Stimulated activated CD4-positive, alpha-beta T cell treated with anti-CD3 and anti-CD28 coated beads, Interleukin-2, amount 100 ng/mL, for 48 hours (primary cell): ENCODE results near the gene CACNA1E.

Experiments
- DNase-seq, 2 donors: peaks; one replicate each; pipeline ENCODE4 v3.0.0-alpha.2; 2020

The CACNA1E gene

DNA sequence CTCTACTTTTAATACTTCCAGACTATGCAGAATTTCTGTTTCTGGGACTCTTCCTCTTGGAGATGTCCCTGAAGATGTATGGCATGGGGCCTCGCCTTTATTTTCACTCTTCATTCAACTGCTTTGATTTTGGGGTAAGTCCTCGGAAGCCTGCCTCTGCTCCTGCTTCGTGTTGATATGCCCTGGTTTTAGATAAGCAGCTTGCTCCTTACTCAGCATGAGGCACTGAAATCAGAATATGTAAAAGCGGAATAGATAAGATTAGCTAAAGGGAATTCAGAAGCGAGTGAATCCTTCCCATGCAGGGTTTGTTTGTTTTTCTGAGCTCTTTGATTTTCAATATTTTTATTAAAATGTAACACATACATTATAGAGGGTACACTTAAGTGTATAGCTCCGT, 234.7 kb downstream of the CACNA1E start:
- DNase-seq, result no peak

DNA sequence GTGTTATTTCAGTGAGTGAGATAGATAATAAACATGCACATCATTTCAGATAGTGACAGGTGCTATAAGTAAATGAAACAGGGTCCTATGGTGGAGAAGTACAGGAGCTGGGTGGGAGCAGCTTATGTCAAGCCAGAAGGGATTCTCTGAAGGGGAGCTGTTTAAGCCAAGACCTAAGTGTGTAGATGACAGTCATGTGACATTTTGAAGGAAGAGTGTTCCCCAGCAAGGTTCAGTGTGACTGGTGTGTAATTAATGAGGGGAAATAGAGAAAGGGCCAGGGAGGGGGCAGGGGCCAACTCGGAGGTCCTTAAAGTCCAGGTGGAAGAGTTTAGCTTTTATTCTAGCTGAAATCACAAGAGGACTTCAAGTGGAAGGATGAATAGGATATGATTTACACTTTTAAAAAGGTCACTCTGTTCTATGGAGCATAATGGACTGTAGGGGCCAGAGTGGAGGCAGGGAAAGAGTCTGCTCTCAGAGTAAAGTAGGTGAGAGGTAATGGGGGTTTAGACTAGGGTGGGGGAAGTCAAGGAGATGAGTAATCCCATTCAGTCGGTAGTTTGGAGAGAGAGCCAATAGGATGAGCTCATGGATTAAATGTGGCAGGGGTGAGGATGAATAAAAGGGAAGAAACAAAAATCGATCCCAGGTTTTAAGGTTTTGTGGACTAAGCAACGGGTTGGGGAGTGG, 243.1 kb downstream of the CACNA1E start:
- no peak for DNase-seq

DNA sequence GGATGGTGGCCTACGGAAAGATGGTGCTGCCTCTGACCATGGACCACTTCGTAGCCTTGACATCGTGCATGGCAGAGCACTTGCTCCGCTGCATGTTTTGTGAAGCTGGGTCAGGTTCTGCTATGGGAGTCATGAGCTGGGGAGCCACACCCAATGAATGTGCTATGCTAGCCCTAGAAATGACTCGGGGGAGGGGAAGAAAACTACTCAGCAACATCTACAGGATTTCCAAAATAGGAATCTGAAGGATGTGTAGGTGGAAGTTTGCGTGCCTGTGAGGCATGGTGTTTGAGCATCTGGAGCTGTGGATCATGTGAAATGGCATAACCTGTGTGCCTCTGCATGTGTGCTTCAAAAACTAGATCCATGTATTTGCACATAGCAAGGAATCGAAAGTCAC, 247.3 kb downstream of the CACNA1E start:
- no peak for DNase-seq

DNA sequence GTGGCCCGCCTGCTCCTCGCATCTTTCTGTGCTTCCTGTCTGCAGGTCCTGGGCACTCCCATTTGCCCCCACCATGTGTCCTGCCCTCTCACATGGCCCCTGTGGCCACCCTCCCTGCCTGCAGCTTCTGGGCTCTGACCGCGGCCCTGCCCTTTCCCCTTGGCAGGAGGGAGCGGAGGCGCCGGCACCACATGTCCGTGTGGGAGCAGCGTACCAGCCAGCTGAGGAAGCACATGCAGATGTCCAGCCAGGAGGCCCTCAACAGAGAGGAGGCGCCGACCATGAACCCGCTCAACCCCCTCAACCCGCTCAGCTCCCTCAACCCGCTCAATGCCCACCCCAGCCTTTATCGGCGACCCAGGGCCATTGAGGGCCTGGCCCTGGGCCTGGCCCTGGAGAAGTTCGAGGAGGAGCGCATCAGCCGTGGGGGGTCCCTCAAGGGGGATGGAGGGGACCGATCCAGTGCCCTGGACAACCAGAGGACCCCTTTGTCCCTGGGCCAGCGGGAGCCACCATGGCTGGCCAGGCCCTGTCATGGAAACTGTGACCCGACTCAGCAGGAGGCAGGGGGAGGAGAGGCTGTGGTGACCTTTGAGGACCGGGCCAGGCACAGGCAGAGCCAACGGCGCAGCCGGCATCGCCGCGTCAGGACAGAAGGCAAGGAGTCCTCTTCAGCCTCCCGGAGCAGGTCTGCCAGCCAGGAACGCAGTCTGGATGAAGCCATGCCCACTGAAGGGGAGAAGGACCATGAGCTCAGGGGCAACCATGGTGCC, 249.1 kb downstream of the CACNA1E start:
- no peak for DNase-seq

DNA sequence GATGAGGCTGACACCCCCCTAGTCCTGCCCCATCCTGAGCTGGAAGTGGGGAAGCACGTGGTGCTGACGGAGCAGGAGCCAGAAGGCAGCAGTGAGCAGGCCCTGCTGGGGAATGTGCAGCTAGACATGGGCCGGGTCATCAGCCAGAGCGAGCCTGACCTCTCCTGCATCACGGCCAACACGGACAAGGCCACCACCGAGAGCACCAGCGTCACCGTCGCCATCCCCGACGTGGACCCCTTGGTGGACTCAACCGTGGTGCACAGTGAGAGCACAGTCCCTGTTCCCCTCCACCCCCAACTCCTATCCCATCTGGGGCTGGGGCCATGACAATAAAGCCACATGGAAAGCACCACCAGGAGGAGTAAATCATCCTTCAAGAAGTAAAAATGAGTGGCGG, 250.2 kb downstream of the CACNA1E start:
- DNase-seq, result no peak

DNA sequence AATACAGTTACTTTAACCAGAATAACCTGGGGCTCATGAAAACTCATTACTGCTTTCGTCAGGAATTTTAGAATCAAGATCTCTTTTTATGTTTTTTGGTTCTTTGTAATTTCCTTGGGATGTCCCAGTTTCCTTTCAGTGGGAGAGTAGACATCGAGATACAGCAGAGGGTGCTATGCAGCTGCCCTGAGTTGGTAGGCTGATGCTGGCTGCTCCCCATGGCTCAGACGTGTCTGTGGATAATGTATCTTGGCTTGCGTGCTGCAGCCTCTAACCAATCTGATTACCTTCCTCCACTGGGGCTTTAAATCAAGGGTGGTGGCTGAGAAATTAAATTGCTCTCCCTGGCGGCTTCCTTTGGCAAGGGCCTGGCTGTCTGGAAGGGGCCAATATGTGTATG, 253.7 kb downstream of the CACNA1E start:
- DNase-seq, result no peak

DNA sequence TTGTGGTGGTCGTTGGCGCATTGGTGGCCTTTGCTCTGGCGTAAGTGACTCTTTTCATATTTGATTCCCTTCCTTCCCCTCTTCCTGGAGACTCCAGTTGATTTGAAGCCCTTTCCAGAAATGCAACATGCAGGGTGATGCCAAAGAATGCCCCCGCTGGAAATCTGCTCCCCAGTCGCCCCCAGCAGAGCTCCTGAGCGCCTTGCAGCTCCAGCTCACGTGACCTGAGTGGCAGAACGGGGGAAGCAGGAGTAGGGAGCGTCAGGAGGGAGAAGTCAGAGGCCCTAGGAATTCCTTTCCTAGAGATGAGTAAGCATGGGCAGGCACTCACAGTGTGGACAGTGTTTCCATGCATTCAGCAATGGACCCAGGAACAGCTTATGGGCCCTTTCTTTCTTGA, 255.9 kb downstream of the CACNA1E start:
- DNase-seq, result no peak

DNA sequence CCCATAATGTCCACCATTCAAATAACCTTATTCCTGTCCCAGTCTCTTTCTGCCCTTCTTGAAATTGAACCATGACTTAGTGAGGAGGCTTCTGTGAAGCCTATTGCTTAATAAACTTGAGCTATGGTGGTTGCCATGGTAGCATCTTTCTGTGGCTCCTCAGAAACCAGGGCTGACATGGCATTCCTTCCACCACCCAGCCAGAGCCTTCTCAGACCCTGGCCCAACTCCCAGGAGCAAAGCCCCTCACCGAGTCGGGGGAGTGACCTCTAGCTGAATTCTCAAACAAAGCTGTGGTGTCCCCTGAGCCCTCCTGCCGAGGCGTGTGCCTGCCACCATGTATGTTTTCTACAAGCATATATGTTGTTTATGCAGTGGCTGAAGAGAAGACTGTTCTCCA, 259.1 kb downstream of the CACNA1E start:
- no peak for DNase-seq

DNA sequence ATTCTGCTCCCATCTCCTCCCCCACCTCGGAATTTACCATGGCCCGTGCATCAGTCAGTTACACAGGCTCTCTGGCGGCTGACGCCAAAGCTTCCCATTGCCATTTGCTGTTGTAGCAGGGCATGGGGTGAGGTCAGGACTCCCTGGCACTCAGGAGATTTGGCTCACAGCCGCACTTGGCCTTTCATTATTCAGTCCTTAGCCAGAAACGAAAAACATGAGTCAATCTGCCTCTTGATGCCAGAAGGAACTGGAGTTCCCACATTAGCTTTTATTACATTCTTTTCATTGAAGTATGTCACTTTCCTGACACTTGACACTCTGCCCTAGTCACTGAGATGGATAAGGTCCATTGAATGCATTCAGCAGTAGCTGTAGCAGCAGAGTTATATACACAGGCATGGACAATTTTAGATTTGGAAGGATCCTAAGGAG, 260.6 kb downstream of the CACNA1E start:
- DNase-seq, result no peak

DNA sequence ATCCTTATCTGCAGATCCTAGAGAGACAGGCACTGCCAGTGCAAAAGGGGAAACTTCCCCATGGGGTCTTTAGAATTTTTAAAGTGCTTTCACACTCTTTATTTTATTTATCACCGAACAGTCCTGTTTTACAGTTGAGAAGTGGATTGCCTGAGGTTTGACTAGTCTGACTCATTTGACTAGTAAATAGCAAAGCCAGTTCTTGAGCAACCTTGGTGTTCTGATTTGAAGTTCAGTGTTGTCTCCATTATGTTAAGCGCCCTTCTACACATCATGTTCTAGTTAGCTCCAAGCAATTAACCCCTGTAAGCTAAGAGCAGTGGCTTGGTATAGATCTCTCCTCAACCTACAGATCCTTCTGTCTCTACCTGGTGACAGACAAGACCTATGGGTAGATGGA, 262.9 kb downstream of the CACNA1E start:
- DNase-seq, result no peak

DNA sequence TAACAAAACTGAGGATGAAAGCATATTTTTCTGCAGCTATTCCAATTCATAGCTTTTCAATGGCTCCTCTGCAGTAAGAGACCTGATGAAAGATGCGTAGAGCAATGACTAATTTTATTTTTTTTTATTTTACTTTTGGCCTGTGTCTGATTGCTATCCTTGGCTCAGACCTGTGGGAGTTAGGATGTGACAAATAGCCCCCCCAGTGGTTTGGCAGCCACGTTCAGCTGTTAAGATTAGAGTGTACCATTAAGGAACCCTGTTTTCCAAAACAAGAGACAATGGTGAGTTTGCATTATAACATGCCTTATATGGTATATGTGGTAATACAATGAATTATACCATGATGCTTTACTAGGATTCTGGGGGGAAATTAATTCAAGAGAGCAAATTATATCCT, 264.7 kb downstream of the CACNA1E start:
- DNase-seq, result no peak

DNA sequence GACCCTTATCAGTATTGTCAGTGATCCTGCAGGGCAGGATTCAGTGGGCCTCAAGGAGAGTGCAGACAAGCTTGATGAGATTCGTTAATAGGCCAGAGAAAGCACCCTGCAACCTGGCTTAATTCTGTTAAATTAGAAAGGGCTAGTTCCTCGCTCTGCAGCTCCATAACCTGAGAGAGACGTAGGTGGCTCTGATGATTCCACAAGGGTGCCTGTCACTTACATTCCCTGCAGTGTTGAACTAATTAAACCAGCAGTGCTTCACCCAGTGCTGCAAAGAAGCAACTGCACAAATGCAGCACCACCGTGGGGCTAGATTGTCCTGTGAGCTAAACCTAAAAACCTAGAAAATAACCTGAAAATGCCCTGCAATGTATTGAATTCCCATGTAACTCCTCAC, 270.8 kb downstream of the CACNA1E start:
- no peak for DNase-seq

DNA sequence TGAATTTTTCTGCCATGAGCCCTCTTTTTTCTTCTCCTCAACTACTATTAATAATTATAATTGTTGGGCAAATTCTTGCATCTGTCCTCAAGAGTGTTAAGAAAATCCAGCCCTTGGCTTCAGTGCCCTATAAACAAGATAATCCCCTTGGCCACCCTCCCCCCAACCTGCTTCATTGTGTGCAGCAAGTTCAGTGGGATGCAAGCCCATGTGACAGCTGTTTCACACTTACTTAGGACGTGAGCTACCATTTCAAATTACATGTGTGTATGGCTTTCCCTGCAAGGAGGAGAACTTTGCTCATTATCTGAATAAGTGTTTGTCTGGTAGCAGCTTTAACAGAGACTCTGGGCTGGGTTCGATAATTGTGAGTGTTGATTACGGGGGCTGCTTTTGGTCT, 276.2 kb downstream of the CACNA1E start:
- no peak for DNase-seq

DNA sequence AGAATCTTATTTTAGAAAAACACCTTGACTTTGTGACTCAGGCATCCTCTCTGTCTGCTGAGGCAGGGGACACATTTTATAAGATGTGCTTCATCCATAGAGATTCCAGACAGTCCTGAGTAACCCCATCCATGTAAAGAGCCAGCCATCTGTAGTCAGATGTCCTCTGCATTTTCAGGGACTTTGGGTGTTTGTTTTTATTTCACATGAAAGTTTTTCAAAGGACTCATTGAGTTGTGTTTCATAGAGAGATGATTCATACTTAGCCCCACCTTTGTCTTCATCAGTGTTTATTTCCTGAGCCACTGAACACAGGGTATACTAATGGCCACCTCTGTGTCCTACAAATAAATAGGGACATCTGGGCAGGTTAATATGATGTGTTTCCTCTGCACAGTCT, 280.4 kb downstream of the CACNA1E start:
- no peak for DNase-seq

DNA sequence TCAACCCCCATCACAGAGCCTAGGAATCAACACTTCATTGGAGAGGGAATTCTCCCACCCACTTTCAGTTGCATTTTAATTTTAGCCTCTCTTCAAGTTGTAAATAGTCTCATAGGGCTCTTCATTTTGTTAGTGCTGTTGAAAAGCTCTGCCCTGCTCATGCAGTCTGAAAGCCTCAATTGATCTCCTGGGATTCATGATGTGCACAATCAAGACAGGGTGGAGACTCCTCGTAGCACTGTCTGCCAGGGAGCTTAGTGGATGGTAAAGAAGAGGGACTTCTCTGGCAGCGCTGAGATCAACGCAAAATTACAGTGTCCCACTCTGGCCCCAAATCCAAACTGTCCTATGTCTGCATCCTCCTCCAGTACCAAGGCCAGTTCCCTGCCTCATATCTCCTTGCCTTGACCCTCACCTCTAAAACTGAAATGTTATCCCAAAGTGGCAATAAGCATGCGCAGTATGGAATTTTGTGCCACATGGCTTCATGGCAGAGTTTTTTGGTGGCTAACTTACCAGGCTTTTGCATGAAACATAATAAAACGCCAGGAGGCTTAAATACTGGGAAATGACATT, 282.2 kb downstream of the CACNA1E start:
- DNase-seq, result no peak

DNA sequence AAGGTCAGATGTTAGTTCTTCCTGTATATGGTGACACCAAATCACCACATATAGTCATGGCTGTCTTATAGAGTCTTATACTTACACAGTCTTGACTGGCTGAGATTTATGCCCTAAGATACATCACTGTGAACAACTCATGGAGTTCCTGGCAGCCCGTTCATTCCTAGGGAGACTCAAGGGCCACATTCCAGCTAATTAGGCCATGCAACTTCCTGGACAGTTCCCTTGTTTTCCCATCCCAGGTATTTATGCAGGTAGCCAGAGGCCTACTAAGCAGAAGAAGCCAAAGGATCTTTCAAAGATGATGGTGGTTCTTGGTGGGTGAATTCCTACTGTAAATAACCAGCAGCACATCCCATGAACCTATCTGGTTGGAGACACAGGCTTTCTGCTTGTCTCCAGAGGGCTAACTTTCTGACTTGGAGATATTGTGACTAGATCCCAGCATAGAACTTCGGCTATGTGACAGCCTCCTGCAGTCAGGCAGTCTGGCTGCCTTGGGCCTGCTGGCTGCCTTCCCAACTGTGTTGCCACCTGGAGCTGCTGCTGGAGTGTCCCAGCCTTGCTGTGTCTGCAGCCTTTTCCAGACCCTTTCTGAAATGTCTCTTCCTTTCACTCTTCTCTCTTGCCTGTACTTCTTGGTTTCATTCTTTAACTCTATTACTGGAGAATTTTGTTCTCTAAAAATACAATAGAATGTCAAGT, 283.8 kb downstream of the CACNA1E start:
- DNase-seq, result no peak

DNA sequence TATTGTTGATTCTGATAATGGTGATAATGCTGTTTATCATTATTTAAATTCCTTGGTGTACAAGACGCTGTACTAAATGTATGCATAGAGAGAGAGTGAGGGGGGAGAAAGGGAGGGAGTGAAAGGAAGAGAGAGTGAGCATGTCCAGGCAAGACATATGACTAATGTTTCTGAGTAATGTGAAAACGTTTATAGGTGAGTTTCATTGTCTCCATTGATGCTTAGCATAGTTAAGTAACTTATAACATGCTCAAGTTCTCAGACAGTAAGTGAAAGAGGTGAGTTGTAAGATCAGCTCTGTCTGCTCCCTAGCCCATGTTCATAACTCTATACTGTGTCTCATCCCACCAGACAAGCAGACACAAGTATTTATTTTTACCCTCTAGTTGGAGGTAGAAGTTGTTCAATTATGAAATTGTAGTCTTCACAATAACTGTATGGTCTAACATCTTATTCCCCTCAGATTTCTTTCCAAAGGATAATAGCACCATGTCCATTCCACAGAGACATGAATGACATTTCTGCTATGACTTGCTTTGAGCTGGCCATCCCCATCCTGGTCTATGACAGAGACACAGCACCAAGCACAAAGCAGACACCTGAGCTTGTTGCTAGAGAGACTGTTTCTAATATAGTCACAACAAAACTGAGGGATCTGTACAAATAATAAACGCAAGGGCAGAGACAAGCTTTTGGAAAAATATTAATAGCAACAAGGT, 285.1 kb downstream of the CACNA1E start:
- no peak for DNase-seq

DNA sequence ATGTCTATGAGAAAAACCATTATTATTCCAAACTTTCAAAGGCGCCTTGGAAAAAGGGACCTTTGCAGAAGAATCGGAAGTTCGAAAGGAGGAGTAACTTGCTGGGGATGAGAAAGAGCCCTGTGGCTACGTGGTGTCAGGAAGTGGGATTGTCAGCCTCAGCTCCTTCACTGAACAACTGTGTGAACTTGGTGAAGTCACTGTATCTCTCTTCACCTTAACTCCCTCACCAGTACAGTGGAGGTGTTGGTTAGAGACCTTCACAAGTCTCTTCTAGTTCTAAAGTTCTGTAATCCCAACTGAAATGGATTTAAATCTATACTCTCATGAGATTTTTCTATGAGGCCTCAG, 285.6 kb downstream of the CACNA1E start:
- no peak for DNase-seq

DNA sequence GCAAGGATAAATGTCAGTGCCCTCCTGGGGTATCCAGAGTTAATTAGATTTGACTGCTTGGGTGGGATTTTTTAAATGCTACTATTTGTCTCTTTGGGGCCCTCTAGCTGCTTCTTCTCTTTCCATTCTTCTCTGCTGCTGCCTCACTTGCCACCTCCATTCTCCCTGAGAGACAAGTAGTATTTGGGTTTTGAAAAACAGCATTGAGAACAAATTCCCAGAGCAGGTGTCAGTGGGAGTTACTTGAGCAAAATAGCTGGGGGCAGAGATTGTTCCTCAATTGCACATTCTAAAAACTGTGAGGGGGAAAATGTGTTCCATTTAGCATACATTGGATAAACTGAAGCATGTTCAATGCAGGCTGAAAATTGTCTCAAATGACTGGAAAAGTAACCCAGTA, 286.5 kb downstream of the CACNA1E start:
- DNase-seq, result no peak

DNA sequence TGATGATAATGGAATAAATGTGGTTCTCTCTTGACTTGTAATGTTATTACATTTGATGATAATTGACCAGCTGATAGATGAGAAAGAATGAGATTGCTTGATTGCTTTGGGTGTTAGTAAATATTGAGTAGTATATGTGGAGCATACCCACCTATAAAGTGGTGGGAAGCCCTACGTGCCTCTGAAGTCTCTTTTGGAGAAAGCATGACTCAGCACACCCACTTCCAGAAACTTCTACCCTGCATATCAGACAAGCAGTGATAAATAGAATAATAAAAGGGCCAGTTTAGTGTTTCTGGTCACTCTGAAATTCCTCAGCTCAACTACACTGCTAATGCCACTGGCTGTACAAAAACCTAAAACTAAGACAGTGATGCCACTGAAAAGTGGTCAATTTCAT, 289.4 kb downstream of the CACNA1E start:
- no peak for DNase-seq

DNA sequence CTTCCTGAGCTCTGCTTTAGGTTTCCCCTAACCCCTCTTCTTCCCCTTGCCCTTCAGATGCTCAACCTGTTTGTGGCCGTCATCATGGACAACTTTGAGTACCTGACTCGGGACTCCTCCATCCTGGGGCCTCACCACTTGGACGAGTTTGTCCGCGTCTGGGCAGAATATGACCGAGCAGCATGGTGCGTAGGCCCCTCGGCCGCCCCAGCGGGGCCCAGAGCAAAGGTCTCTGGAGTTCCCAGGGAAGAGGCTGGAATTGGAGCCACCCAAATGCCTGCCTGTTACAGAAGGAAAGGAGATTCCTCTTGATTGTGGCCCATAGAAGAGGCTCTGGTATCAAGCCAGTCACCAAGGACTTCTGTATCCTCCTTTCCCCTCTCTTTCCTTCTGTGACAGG, 292.7 kb downstream of the CACNA1E start:
- no peak for DNase-seq

DNA sequence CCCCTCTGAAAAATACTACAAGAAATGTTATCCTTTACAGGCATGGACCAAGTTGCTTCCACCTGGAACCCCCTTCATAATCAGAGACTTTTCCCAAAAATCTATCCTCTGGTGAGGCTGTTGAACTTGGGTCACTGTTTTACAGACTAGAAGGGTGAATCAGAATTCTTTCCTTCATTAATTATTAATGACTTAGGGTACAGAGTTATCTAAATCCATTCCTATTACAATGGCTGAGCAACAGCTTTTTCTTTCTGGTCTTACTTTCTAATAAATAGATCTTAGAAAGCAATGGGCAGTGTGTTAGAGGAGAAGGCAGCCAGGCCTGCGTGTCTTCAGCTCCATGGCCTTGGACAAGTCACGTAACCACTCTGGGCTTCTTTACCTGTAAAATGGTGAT, 294.0 kb downstream of the CACNA1E start:
- no peak for DNase-seq

DNA sequence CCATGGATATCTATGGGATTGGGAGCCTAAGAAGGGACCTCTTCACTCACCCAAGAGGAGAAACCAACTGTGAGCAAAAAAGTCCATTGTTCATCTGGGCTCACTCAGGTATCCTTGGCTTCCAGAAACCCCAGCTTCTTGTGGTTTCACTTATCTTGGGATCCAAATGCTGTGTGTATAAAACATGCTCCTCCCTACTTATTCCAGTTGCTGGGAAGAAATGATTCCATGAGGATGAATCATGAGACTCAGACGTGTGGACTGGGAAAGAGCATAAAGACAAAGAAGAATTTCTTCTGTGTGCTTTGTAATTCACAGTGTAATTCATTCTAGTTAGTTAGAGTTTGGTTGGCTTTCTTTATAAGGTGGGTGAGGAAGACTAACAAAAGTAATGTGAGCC, 294.5 kb downstream of the CACNA1E start:
- no peak for DNase-seq
